ENCODE data around the gene SAMD13.

DNA sequence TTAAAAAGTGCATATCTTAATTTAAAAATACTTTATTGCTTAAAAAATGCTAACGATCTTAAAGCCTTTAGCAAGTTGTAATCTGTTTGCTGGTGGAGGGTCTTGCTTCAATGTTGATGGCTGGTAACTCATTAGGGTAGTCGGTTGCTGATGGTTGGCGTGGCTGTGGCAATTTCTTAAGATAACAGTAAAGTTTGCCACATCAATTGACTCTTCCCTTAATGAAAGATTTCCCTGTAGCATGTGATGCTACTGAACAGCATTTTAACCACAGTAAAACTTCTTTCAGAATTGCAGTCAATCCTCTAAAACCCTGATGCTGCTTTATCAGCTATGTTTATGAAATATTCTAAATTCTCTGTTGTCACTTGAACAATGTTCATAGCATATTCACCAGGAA is 6.8 kb upstream of the SAMD13 start:
- no peak for TF ChIP-seq POLR2A (IDR thresholded peaks at IDR 0.05)
- TF ChIP-seq, protein P1, sequence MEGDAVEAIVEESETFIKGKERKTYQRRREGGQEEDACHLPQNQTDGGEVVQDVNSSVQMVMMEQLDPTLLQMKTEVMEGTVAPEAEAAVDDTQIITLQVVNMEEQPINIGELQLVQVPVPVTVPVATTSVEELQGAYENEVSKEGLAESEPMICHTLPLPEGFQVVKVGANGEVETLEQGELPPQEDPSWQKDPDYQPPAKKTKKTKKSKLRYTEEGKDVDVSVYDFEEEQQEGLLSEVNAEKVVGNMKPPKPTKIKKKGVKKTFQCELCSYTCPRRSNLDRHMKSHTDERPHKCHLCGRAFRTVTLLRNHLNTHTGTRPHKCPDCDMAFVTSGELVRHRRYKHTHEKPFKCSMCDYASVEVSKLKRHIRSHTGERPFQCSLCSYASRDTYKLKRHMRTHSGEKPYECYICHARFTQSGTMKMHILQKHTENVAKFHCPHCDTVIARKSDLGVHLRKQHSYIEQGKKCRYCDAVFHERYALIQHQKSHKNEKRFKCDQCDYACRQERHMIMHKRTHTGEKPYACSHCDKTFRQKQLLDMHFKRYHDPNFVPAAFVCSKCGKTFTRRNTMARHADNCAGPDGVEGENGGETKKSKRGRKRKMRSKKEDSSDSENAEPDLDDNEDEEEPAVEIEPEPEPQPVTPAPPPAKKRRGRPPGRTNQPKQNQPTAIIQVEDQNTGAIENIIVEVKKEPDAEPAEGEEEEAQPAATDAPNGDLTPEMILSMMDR (IDR thresholded peaks at IDR 0.05) = no peak
